Raji (cell line): ENCODE data around the gene ESAM.

ENCODE experiments used
- POLR2A ChIP-seq: IDR thresholded peaks from 2 replicates; pipeline ENCODE4 v1.6.1; 2011; ENCODE audit warnings: low read depth, low read length, control low read depth; ENCODE audit not compliant: insufficient read depth

Gene ESAM, protein sequence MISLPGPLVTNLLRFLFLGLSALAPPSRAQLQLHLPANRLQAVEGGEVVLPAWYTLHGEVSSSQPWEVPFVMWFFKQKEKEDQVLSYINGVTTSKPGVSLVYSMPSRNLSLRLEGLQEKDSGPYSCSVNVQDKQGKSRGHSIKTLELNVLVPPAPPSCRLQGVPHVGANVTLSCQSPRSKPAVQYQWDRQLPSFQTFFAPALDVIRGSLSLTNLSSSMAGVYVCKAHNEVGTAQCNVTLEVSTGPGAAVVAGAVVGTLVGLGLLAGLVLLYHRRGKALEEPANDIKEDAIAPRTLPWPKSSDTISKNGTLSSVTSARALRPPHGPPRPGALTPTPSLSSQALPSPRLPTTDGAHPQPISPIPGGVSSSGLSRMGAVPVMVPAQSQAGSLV

DNA sequence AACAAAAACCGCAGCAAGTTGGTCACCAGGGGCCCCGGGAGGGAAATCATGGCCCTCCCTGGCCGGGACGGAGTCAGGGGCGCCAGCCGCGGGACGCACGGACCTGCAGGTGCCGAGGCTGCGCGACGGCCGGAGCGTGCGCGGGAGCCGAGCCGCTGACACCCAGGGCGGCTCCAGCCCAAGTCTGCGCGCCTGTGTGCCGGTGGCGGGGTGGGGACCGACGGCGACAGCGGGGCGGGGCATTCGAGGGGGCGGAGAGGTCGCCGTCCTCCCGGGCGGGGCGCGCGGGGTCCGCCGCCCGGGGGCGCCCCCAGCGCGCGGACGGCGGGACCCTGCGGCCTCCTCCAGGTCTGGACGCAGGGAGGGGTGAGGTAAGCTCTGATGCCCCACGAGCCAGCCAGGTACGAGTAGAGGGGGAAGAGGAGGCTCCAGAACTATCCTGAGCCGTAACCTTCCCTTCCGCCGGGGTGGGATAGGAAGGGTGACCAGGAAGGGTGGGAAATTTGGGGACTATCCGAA lies at the start of gene ESAM:
TSS of gene ESAM (minus strand) at position 186 of the 519 bp plus-strand sequence. CDS start at position 50, 136 bp downstream.
- peak; percentile 44; the same call in 1 of the 2 replicates for TF ChIP-seq POLR2A

DNA sequence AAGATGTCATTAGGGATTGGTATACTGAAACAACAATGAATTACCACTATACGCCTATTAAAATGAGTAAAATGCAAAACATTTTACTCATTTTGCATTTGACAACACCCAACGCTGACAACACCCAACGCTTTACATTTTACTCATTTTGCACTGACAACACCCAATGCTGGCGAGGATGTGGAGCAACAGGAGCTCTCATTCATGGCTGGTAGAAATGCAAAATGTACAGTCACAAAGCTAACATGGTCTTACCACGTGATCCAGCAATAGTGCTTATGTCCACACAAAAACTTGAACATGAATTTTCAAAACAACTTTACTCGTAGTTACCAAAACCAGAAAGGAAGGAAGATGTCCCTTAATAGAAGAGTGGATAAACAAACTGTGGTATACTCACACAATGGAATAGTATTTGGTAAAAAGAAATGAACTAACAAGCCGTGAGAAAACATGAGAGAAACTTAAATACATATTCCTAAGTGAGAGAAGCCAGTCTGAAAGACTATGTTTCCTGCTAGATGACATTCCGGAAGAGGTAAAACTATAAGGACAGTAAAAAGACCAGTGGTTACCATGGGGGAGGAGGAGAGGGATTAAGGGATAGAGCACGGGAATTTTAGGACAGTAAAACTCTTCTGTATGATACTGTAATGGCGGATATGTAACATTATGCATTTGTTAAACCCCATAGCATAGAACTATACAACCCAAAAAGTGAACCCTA lies 49.5 kb upstream of the ESAM start:
- TF ChIP-seq POLR2A, result no peak

DNA sequence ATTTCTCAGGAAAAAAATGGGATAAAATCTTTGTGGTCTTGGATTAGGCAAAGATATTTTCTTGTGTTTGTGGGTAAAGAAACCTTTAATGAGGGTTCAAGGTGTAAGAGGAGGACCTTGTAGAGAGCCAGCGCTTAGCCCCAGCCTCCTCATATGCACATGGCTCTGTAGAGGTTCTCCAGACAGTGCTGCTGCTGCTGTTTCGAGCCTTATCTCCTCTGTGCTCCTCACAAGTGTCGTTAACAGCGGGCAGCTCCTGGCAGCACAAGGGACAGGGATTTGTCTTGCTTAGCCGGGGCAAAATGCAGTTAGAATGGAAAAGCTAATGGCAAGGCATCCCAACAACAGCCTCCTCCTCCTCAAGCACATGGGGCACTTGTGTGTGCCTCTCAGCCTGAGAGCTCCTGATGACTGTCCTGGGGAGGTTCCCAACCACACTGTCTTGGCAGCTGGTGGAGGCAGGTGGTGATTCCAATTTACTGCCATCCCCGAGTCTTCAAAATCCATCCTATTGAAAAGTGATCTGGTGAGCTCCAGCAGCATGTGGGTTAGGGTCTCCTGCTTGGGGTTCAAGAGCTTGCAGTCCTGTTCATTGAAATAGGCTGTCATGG lies 45.7 kb upstream of the ESAM start:
- no peak for TF ChIP-seq POLR2A

DNA sequence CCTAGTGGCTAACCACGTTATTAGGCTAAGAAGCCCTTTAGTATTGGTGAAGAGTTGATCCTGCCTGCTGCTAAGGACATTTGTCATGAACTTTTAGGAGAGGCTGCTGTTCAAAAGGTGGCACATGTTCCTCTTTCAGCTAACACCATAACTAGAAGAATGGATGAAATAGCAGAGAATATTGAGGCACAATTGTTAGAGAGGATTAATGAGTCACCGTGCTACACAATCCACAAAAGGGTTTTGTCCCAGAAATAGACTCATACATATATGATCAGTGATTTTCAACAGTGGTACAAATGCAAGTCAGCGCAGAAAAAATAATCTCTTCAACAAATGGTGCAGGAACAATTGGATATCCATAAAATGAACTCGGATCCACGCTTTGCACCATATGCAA lies 45.1 kb upstream of the ESAM start:
- no peak for TF ChIP-seq POLR2A

DNA sequence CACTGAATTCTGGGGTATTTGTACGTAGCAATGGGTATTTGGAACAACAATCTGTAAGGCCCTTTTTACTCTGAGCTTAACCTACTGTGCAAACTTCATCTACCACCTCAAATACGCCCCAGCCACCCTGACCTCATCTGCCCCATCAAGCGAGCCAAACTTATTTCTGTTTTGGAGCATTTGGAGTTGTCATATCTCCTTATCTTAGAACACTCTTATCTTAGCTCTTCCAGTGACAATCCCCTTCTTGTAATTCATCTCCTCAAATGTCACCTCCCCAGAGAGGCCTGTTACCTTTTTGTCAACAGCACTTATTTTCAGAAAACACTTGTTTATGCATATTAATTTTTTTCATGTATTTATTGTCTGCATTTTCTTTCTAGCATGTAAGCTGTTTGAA lies 42.8 kb upstream of the ESAM start:
- no peak for TF ChIP-seq POLR2A

DNA sequence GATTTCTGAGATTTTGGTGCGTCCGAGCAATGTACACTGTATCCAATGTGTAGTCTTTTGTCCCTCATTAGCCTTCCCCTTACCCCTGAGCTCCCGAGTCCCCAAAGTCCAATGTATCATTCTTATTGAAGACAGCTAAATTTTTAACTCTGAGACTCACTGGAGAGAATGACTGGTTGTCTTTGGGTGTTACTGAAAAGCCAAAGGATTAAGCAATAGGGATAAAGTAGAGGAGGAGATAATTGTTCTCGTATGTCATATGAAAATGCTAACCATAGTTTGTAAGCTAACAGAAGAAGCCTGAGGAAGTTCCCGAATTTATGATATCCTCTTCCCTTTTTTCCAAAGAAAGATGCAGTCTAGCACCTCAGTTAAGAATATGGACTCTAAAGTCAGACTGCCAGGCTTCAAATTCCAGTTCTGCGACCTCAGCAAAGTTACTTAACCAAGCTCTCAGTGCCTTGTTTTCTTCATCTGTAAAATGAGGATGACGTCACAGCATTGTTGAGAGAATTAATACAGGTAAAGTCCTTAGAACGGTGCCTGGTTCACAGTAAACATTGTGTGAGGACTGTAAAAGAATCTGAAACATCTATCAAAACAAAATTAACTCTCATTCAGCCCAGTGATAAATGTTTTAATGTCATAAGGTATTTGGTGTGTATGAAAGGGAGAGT lies 39.7 kb upstream of the ESAM start:
- no peak for TF ChIP-seq POLR2A

DNA sequence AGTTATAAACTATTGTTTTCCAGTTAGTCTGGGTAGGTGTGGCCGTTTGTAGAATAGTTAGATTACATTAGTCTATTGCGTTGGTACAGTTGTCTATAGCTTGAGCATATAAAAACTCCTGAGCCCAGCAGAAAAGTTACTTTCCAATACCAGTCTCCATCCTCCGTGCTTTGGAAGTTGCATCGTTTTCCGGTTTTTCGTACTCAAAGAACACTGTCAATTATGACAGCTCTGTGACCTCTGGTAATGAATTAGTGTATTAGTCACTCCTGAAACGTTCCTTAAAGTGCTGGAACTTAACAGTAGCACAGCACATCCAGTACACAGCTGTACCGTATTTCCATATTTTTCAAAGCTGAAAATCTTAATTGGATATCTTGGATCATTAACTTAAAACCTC lies 38.9 kb upstream of the ESAM start:
- no peak for TF ChIP-seq POLR2A

DNA sequence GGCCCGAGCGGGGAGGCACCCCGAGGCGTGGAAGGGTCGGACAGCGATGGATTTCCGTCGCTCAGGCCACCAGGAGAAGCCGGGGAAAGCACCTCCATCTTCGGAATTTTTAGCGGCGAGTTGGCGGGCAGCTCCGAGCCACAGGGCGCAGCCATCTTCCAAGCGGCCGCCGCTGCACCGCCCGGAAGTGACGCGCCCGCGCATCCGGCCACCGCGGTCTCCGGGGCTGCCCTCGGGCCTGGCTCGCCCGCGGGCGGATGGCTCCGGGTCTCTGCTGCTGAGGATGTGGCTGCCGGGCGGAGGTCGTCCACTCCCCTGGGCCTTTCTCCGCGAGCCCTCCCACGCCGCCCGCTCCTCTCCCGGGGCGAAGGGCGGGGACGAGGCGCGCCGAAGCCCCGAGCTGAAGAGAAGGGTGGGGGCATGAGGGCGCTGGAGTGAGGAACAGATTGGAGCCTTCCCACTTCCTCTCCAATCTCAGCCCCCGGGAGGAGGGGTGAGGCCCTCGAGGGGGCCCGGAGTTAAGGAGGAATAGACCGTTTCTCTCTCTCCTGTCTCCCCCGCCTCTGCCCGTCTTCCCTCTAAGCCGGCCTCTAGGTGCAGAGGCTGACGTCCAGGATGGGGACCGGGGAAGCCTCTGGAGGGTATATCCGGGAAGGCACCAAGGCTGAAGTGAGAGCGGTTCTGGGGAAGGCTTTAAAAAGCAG lies 38.3 kb upstream of the ESAM start, which contains the start of gene MSANTD2:
TSS of gene MSANTD2 (minus strand) at position 181 of the 704 bp plus-strand sequence. CDS start at position 155, 26 bp downstream.
- peak; percentile 86; the same call in 1 of the 2 replicates for TF ChIP-seq POLR2A

DNA sequence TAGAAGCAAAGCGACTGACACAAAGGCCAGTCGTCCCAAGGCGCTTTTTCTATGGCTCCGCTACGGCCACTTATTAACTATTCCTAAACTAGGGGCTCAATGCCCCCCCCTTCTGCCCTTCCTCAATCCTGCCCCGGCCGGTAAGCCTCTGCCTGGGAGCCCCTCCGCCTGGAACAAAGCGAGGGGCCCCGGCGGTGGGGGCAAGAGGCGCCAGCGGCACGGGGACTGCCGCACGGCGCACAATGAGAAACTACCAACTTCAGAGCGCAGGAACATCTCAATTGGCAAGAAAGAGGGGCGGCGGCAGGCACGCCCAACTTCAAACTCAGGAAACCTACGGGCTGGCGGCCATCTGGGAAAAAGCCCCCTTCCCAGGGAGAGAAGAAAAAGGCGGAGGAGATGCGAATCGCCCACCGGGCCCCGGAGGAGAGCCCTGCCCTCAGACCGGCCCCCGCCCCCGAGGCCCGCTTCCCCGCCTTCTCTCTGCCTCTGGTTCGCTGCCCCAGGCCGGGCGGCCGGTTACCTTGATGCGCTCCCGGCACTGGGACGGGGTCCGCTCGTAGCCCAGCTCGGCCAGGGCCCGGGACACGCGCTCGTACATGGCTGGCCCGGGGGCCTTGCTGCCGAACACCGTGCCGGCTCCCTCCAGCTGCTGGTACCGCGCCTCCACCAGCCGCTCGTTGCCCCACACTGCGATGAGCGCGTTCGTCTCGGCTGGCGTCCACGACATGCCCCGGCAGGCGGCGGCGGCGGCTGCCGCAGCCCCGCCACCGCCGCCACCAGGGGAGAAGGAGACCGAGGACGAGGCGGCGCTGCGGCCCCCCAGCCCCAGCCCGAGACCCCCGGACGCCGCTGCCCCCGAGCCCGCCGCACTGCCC lies 37.5 kb upstream of the ESAM start:
- TF ChIP-seq POLR2A, result no peak

DNA sequence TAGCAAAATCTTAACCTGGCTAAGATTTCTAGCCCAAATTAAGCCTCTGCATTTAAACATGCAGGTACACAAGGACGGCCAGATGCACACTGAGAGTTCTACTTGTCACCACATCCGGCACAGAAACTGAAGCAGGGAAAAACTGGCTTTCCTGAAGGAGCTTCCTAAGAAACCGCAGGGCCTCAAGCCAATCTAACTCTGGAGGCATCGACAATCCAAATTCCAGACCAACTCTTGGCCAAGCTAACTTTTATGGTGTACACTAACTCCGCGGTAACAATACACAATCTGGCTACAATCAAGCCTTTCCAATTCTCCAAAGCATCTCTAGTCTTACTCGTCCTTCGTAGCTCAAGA lies 36.9 kb upstream of the ESAM start:
- TF ChIP-seq POLR2A, result no peak

DNA sequence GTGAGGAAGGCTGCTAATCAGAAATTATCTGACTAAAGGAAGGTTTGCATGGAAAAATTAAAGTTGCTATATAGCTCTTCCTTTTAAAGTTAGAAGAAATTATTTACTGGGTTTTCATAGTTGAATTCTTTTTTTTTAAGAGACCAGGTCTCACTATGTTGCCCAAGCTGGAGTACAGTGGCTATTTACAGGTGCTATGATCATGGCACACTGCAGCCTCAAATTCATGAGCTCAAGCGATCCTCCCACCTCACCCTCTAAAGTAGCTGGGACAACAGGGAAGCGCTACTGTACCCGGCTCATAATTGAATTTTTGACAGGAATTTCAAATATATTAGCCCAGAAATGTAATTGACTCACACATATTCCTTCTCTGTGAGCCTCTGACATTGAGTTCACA lies 34.2 kb upstream of the ESAM start:
- TF ChIP-seq POLR2A, result no peak

DNA sequence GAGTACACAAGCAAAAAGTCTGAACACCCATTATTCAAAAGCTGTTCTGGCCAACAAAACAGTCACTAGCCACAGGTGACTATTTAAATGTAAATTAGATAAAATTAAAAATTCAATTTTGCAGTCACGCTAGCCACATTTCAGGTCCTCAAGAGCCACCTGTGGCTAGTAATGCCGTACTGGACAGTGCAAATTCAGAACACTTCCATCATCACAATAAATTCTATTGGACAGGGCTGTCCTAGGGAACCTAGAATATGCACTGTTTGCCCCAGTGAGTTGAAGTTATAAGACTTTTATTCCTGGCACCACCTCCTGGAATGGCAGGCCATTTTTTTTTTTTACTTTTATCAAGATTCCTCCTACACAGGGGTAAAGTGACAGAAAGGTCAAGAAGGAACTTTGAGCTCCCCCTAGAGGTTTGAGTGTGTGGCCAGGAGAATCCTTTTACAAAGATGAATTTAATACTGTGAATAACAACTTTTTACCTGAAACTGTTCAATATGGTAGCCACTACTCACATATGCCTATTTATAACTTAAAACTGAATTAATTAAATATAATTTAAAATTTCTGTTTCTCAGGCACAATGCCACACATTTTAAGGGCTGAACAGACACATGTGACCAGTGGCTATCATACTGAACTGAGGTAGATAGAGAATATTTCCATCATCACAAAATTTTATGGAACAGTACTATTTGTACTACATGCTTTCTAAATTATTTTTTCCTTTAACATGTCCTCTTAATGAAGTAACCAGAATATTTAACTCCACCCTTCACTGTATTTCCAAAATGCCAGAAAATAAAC lies 31.6 kb upstream of the ESAM start:
- TF ChIP-seq POLR2A, result no peak
